Adrenal gland (tissue), 12 donors: Measurements from ENCODE around the gene PARP12. TPM values are rescaled to one million over a fixed set of nuclear protein-coding genes. Genes with fewer than 3 reads are reported as not detected.

Experiments
- DNase-seq, 7 donors: peaks; one replicate each; pipeline ENCODE4 v3.0.0-alpha.2; 2019 to 2020
- H3K27ac ChIP-seq, 5 donors: fragments of 200-600 bp; sonication (generic) in 4 of 5; 1 replicate in 3 of 5; 2 replicates in 2 of 5; pipeline versions ENCODE4 v1.5.1 to v1.8.0; 2016 to 2020; ENCODE audit warnings: mild to moderate bottlenecking in 1 of 5
- H3K27me3 ChIP-seq: fragments of 200-600 bp; 2 replicates; pipeline ENCODE4 v1.8.0; 2021
- H3K36me3 ChIP-seq, 2 donors: fragments of 200-600 bp; replicated peaks in 1 of 2; 1 replicate in 1 of 2; 2 replicates in 1 of 2; pipeline versions ENCODE4 v1.5.1 to v1.8.0; 2018 to 2022
- H3K4me1 ChIP-seq, 2 donors: fragments of 200-600 bp; replicated peaks in 1 of 2; 1 replicate in 1 of 2; 2 replicates in 1 of 2; pipeline versions ENCODE4 v1.5.1 to v1.8.0; 2018 to 2021
- H3K4me3 ChIP-seq, 4 donors: fragments of 200-600 bp; sonication (generic) in 3 of 4; one replicate each; pipeline ENCODE4 v1.5.1; 2016 to 2018
- H3K9me3 ChIP-seq, 3 donors: fragments of 200-600 bp; sonication (generic) in 1 of 3; replicated peaks in 1 of 3; 1 replicate in 2 of 3; 2 replicates in 1 of 3; pipeline versions ENCODE4 v1.5.1 to v1.8.0; 2016 to 2021
- POLR2A ChIP-seq, 2 donors: fragments of 450-650 bp; IDR thresholded peaks; one replicate each; pipeline ENCODE4 v1.6.1; 2017; ENCODE audit warnings: antibody characterized with exemption in 2 of 2, mild to moderate bottlenecking in 2 of 2, moderate library complexity in 1 of 2
- WGBS, 4 donors: extraction: QIAGEN DNeasy Blood & Tissue Kit in 2 of 4; methylation state at CpG; one replicate each; pipeline versions ENCODE4 v1.1.5 to v1.1.7; 2013 to 2017; 5-methylcytosine and 5-hydroxymethylcytosine counted together
- intact Hi-C, 2 donors: fragments of 100-400 bp; cut with DNase I; formaldehyde crosslinking; loops; one replicate each; pipeline versions ENCODE4 v1.14.1 to v1.15.0; 2022 to 2023
- polyA plus RNA-seq, 3 donors: library from polyadenylated mRNA; stranded (reverse); fragments of 200-250 nt in 2 of 3; fragments of 350-450 nt in 1 of 3; fragmentation: Illumina TruSeq in 1 of 3; extraction: RNeasy Lipid Tissue Mini Kit (QIAGEN cat#74804) in 1 of 3; gene quantifications; one replicate each; pipeline ENCODE4 v1.2.3, GENCODE V29; 2013 to 2014
- small RNA-seq, 2 donors: library from RNA; depleted of rRNA; stranded (forward); fragments of <200 nt; gene quantifications; one replicate each; pipeline ENCODE3, GENCODE V24; 2016
- total RNA-seq, 9 donors: library from RNA; depleted of rRNA in 4 of 9; stranded (reverse); fragments of >200 nt in 4 of 9; fragments of 120-200 nt in 1 of 9; fragmentation: NEBNext Ultra II Directional in 1 of 9; extraction: Animal tissue kit (Norgen Biotek cat#: 25700) in 1 of 9; gene quantifications; one replicate each; pipeline versions ENCODE4 v1.1.0 to v1.2.4, GENCODE V29; 2013 to 2023
- TF ChIP-seq, protein P1 (sequence below), 6 experiments: fragments of 450-650 bp in 4 of 6; fragments of 200-600 bp in 2 of 6; sonication (generic) in 1 of 6; IDR thresholded peaks; 1 replicate in 5 of 6; 2 replicates in 1 of 6; pipeline versions ENCODE4 v1.5.1 to v1.8.0; 2016 to 2021; ENCODE audit warnings: antibody characterized with exemption in 6 of 6, mild to moderate bottlenecking in 2 of 6, moderate library complexity in 1 of 6
- donor health status: healthy with polysubstance abuse.
- donor health status: Bipolar disorder and iron deficiency.
- donor health status: DM: yes; HTN: yes; CAD: no.
- donor health status: DM: no; HTN: no; CAD: no.
- donor health status: DM: no; HTN: no; CAD: no.
- donor health status: DM: yes; HTN: yes; CAD: no.

The PARP12 gene
- total and polyA plus RNA-seq, 12 donors = 11.5 to 49.4 (median 24.1) TPM

GRCh38 chr7:139976838-139977656 lies 85.7 kb downstream of the PARP12 start:
- H3K4me1 ChIP-seq = no peaks in the 10 kb centered on the region
- 81 to 88% (median 87%) methylated on average over 17 of the region's 17 CpGs for WGBS, 4 donors
- no peak for DNase-seq
- H3K27me3 ChIP-seq = no peaks in the 10 kb centered on the region
- H3K36me3 ChIP-seq = no peaks in the 10 kb centered on the region
- H3K9me3 ChIP-seq = no peaks in the 10 kb centered on the region
- intact Hi-C loops = no loop called here
- TF ChIP-seq, protein P1, sequence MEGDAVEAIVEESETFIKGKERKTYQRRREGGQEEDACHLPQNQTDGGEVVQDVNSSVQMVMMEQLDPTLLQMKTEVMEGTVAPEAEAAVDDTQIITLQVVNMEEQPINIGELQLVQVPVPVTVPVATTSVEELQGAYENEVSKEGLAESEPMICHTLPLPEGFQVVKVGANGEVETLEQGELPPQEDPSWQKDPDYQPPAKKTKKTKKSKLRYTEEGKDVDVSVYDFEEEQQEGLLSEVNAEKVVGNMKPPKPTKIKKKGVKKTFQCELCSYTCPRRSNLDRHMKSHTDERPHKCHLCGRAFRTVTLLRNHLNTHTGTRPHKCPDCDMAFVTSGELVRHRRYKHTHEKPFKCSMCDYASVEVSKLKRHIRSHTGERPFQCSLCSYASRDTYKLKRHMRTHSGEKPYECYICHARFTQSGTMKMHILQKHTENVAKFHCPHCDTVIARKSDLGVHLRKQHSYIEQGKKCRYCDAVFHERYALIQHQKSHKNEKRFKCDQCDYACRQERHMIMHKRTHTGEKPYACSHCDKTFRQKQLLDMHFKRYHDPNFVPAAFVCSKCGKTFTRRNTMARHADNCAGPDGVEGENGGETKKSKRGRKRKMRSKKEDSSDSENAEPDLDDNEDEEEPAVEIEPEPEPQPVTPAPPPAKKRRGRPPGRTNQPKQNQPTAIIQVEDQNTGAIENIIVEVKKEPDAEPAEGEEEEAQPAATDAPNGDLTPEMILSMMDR (IDR thresholded peaks at IDR 0.05) = no peak
- TF ChIP-seq POLR2A (IDR thresholded peaks at IDR 0.05) = no peak
- H3K4me3 ChIP-seq = no peak overlapping the region
- no peak overlapping the region for H3K27ac ChIP-seq

GRCh38 chr7:139976055-139976837 lies 86.5 kb downstream of the PARP12 start:
- H3K27me3 ChIP-seq = no peaks in the 10 kb centered on the region
- H3K4me1 ChIP-seq = no peaks in the 10 kb centered on the region
- H3K9me3 ChIP-seq = no peaks in the 10 kb centered on the region
- H3K36me3 ChIP-seq = no peaks in the 10 kb centered on the region
- H3K27ac ChIP-seq = no peak overlapping the region
- 83 to 90% (median 85%) methylated on average over 9 to 11 of the region's 11 CpGs for WGBS, 4 donors
- intact Hi-C loops = no loop called here
- TF ChIP-seq, protein P1 (IDR thresholded peaks at IDR 0.05) = no peak
- no peak for TF ChIP-seq POLR2A (IDR thresholded peaks at IDR 0.05)
- no peak for DNase-seq
- H3K4me3 ChIP-seq = no peak overlapping the region

DNA sequence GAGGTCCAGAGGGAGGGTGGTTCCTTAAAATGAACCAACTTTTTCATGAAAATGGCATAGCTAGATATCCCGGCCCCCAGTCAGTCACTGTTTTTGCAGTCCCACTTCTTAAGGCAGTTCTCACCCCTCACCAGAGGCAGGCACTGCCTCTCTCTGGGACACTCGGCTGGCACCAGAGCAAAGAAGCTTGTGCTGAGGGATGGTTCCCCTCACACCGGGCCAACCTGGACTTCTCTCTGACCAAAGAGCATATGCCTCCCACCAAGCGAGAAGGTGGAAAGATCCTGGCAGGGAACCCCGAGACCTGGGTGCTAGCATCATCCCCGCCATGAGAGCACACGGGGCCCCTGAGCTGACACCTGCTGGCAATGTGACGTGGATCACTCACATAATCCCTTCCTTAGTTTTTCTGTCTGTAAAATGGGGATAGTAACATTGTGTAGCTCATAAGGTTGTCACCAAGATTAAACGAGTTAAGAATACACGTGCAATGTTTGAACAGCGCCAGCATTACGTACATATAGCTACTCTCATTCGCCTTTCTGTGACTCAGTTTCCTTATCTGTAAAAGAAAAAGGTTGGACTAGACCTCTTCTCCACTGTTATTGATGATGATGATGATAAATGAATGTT lies 88.5 kb downstream of the PARP12 start:
- no peaks in the 10 kb centered on the region for H3K36me3 ChIP-seq
- no peak for DNase-seq

More for the DNA sequence above, 88.5 kb downstream of the PARP12 start:
- WGBS, 4 donors = 84 to 87% (median 87%) methylated on average over 10 to 13 of the region's 13 CpGs
- H3K9me3 ChIP-seq = no peaks in the 10 kb centered on the region
- H3K4me3 ChIP-seq = no peak overlapping the region
- H3K27me3 ChIP-seq = no peaks in the 10 kb centered on the region
- no peaks in the 10 kb centered on the region for H3K4me1 ChIP-seq
- H3K27ac ChIP-seq = no peak overlapping the region
- TF ChIP-seq, protein P1 (IDR thresholded peaks at IDR 0.05) = no peak
- no peak for TF ChIP-seq POLR2A (IDR thresholded peaks at IDR 0.05)
- intact Hi-C loops = no loop called here

Small RNAs within 50 kb of the gene (small RNA-seq; reads per million reads assigned to genes)
- 0 reads per million in 2 donors for gene RF00019

Other genes starting within 250 kb of the PARP12 start
- 10 to 100 TPM; 11.3 to 87.0 (median 32.0) TPM for gene TBXAS1, start 233.7 kb downstream of the PARP12 start, total RNA-seq
- gene TBXAS1, start 233.7 kb downstream of the PARP12 start, polyA plus RNA-seq = 10 to 100 TPM in 2 of 3 donors, 1 to 10 TPM in 1; 9.0 to 12.8 (median 10.5) TPM
- gene KDM7A, start 114.0 kb upstream of the PARP12 start, total RNA-seq = 10 to 100 TPM in 1 of 9 donors, 1 to 10 TPM in 8; 3.6 to 10.5 (median 5.4) TPM
- gene KDM7A, start 114.0 kb upstream of the PARP12 start, polyA plus RNA-seq = 1 to 10 TPM; 1.4 to 3.4 (median 1.7) TPM